Naive thymus-derived CD4-positive, alpha-beta T cell (primary cell): Measurements from ENCODE around the gene PODN. TPM values are rescaled to one million over a fixed set of nuclear protein-coding genes. Genes with fewer than 3 reads are reported as not detected.

Experiments used
- ATAC-seq: fragments of 150-1000 bp; cut with Tn5 transposase; 2 replicates; pipeline ENCODE4 v1.10.0; 2021; ENCODE audit warnings: mild to moderate bottlenecking, moderate library complexity
- CTCF ChIA-PET: fragments of 350-600 bp; sonication (Branson Sonifier 250); formaldehyde crosslinking; loops from one replicate; lab custom pipeline; 2021; ENCODE audit warnings: antibody characterized with exemption; lab: Charles Lee
- POLR2A ChIA-PET: fragments of 350-600 bp; sonication (Branson Sonifier 250); formaldehyde crosslinking; loops from one replicate; lab custom pipeline; 2021; ENCODE audit warnings: antibody characterized with exemption, inconsistent platforms; lab: Charles Lee
- DNase-seq, 9 donors: peaks; one replicate each; pipeline versions ENCODE4 v3.0.0 to v3.0.0-alpha.2; 2020 to 2022; ENCODE audit warnings: mixed read lengths in 1 of 9
- H3K27ac ChIP-seq: one replicate; pipeline ENCODE4 v1.7.0; 2013; ENCODE audit warnings: mild to moderate bottlenecking, low read depth, low read length, moderate library complexity
- H3K27me3 ChIP-seq, 2 donors: one replicate each; pipeline ENCODE4 v1.7.0; 2013; ENCODE audit warnings: low read length in 2 of 2, mild to moderate bottlenecking in 2 of 2, moderate library complexity in 2 of 2; ENCODE audit not compliant: control insufficient read depth in 2 of 2, insufficient read depth in 2 of 2
- H3K36me3 ChIP-seq, 3 experiments: 1 replicate in 2 of 3; 2 replicates in 1 of 3; pipeline ENCODE4 v1.7.0; 2013; ENCODE audit warnings: low read length in 3 of 3, mild to moderate bottlenecking in 3 of 3, moderate library complexity in 1 of 3; ENCODE audit not compliant: insufficient read depth in 3 of 3, control insufficient read depth in 2 of 3
- H3K4me1 ChIP-seq, 2 donors: one replicate each; pipeline ENCODE4 v1.7.0; 2013; ENCODE audit warnings: low read length in 2 of 2, mild to moderate bottlenecking in 2 of 2, moderate library complexity in 1 of 2; ENCODE audit not compliant: control insufficient read depth in 2 of 2, insufficient read depth in 2 of 2
- H3K4me3 ChIP-seq: 2 replicates; pipeline ENCODE4 v1.7.0; 2013; ENCODE audit warnings: mild to moderate bottlenecking, low read length
- H3K9me3 ChIP-seq, 3 experiments: 1 replicate in 2 of 3; 2 replicates in 1 of 3; pipeline ENCODE4 v1.7.0; 2013; ENCODE audit warnings: low read length in 3 of 3; ENCODE audit not compliant: control insufficient read depth in 2 of 3
- H3K27ac Mint-ChIP-seq, 9 donors: one replicate each; pipeline ENCODE4 v1.8.0; 2020 to 2022; ENCODE audit warnings: mixed read lengths in 9 of 9, mild to moderate bottlenecking in 8 of 9, moderate library complexity in 5 of 9, inconsistent platforms in 2 of 9
- H3K27me3 Mint-ChIP-seq, 5 donors: one replicate each; pipeline ENCODE4 v1.8.0; 2021 to 2022; ENCODE audit warnings: mixed read lengths in 5 of 5, mild to moderate bottlenecking in 1 of 5
- H3K36me3 Mint-ChIP-seq, 5 donors: one replicate each; pipeline ENCODE4 v1.8.0; 2020 to 2022; ENCODE audit warnings: mixed read lengths in 5 of 5, mild to moderate bottlenecking in 3 of 5, inconsistent platforms in 1 of 5
- H3K4me1 Mint-ChIP-seq, 7 donors: one replicate each; pipeline ENCODE4 v1.8.0; 2020 to 2022; ENCODE audit warnings: mixed read lengths in 7 of 7, mild to moderate bottlenecking in 3 of 7, inconsistent platforms in 1 of 7
- H3K4me3 Mint-ChIP-seq, 10 donors: one replicate each; pipeline ENCODE4 v1.8.0; 2020 to 2022; ENCODE audit warnings: mild to moderate bottlenecking in 10 of 10, mixed read lengths in 10 of 10, moderate library complexity in 6 of 10, inconsistent platforms in 2 of 10
- H3K9me3 Mint-ChIP-seq, 11 donors: one replicate each; pipeline ENCODE4 v1.8.0; 2020 to 2022; ENCODE audit warnings: mixed read lengths in 11 of 11, mild to moderate bottlenecking in 4 of 11, inconsistent platforms in 1 of 11, moderate library complexity in 1 of 11
- intact Hi-C, 2 donors: fragments of 100-400 bp; cut with micrococcal nuclease; formaldehyde crosslinking; loops; one replicate each; pipeline ENCODE4 v1.15.1; 2023
- polyA plus RNA-seq, 2 donors: library from polyadenylated mRNA; unstranded; fragments of 300-500 nt; fragmentation: Illumina TruSeq; gene quantifications; one replicate each; pipeline ENCODE4 v1.2.3, GENCODE V29; 2021
- total RNA-seq, 6 experiments: library from RNA in 5 of 6; stranded (reverse) in 5 of 6; gene quantifications; 1 replicate in 5 of 6; 2 replicates in 1 of 6; pipeline ENCODE4 v1.2.3 and lab custom pipeline; 2021 to 2026

The PODN gene
- total and polyA plus RNA-seq, 7 experiments from 2014 or later, result 0.88 TPM; not detected in 6

GRCh38 chr1:53048960-53049573 is 12.9 kb upstream of the PODN start:
- ChIA-PET POLR2A (interaction anchor here (0.6 kb wide), 1 partner anchor 1030 kb away, joined by 3 read pairs; no protein-coding TSS in a partner anchor), CTCF (no interaction called here)
- H3K9me3 ChIP-seq, result no peaks in the 10 kb centered on the region
- DNase-seq, result no peak
- Mint-ChIP-seq H3K27ac (no peak overlapping the region), H3K36me3 (peaks cover 7 to 65% (median 33%) of the 10 kb centered on the region in 5 donors), H3K9me3 (no peaks in the 10 kb centered on the region), H3K4me3 (no peak overlapping the region), H3K27me3 (no peaks in the 10 kb centered on the region), H3K4me1 (peaks cover 0 to 12% (median 3%) of the 10 kb centered on the region in 7 donors)
- H3K27ac ChIP-seq, result no peak overlapping the region
- no peak overlapping the region for H3K4me3 ChIP-seq
- peaks cover 6 to 50% (median 12%) of the 10 kb centered on the region in 3 experiments for H3K36me3 ChIP-seq
- ATAC-seq, result no peak
- intact Hi-C loops, result no loop called here
- H3K27me3 ChIP-seq, result no peaks in the 10 kb centered on the region
- no peaks in the 10 kb centered on the region for H3K4me1 ChIP-seq

- H3K27ac ChIP-seq, result no peak overlapping the region
- H3K27me3 ChIP-seq, result no peaks in the 10 kb centered on the region
- H3K4me1 ChIP-seq, result no peaks in the 10 kb centered on the region
- Mint-ChIP-seq H3K27me3 (no peaks in the 10 kb centered on the region), H3K27ac (no peak overlapping the region), H3K9me3 (no peaks in the 10 kb centered on the region), H3K4me3 (no peak overlapping the region), H3K36me3 (peaks cover 8 to 68% (median 37%) of the 10 kb centered on the region in 5 donors), H3K4me1 (peaks cover 0 to 12% (median 3%) of the 10 kb centered on the region in 7 donors)
- no peak for ATAC-seq
- DNase-seq, result no peak
- POLR2A ChIA-PET, result no interaction called here
- no peaks in the 10 kb centered on the region for H3K9me3 ChIP-seq
- intact Hi-C loops, result no loop called here
- peaks cover 6 to 50% (median 12%) of the 10 kb centered on the region in 3 experiments for H3K36me3 ChIP-seq
- H3K4me3 ChIP-seq, result no peak overlapping the region
- CTCF ChIA-PET, result no interaction called here
Observed at GRCh38 chr1:53049574-53049967, 12.4 kb upstream of the PODN start.

DNA sequence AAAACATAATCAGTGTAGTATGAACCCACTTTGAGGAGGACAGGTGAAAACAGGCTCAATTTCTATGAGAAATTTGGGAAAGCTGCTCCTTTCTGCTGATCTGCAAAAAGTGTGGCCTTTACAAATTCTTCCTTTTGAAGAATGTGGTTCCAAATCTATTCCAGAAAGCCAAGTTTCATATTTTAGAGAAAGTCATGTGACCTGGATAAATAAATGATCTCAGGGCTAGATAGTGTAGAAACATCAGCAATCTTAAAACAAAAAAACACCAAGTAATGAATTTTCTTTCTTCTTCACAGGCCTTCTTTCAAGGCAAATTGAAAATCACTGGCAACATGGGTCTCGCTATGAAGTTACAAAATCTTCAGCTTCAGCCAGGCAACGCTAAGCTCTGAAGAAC is 11.7 kb upstream of the PODN start:
- Mint-ChIP-seq H3K36me3 (peaks cover 8 to 67% (median 40%) of the 10 kb centered on the region in 5 donors), H3K4me1 (peaks cover 0 to 12% (median 3%) of the 10 kb centered on the region in 7 donors), H3K4me3 (no peak overlapping the region), H3K27ac (no peak overlapping the region), H3K27me3 (no peaks in the 10 kb centered on the region), H3K9me3 (no peaks in the 10 kb centered on the region)
- H3K9me3 ChIP-seq, result no peaks in the 10 kb centered on the region
- H3K4me3 ChIP-seq, result no peak overlapping the region
- no peaks in the 10 kb centered on the region for H3K4me1 ChIP-seq
- H3K36me3 ChIP-seq, result peaks cover 6 to 50% (median 12%) of the 10 kb centered on the region in 3 experiments
- ATAC-seq (no peak), DNase-seq (no peak)
- intact Hi-C loops, result no loop called here
- H3K27ac ChIP-seq, result no peak overlapping the region
- ChIA-PET POLR2A (no interaction called here), CTCF (no interaction called here)
- H3K27me3 ChIP-seq, result no peaks in the 10 kb centered on the region

DNA sequence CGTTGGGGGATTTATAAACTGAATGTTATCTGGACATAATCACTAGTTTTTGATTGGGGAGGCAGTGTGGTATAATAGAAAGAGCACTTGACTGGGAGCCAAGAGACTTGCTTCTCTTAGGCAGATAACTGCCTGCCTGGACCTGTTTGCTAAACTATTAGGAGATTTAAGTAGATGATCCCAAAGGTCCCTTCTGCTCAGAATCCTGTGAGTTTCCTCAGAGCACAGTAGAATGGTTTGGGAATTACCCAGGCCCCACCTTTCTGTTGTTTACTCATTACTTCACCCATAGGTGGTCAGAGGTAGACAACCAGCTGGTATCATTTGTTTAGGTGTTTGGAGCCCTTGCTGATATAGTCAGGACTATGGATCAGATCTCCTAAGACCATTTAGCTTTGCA is 10.3 kb upstream of the PODN start:
- peaks cover 6 to 48% (median 12%) of the 10 kb centered on the region in 3 experiments for H3K36me3 ChIP-seq
- intact Hi-C loops, result no loop called here
- no peaks in the 10 kb centered on the region for H3K9me3 Mint-ChIP-seq

GRCh38 chr1:53057127-53057526 is 4.9 kb upstream of the PODN start:
- no peaks in the 10 kb centered on the region for H3K9me3 ChIP-seq
- H3K4me3 ChIP-seq, result no peak overlapping the region
- CTCF ChIA-PET, result no interaction called here
- no peak overlapping the region for H3K27ac Mint-ChIP-seq
- intact Hi-C loops, result no loop called here
- ATAC-seq (no peak), DNase-seq (no peak)
- H3K4me1 Mint-ChIP-seq, result peaks cover 0 to 6% (median 3%) of the 10 kb centered on the region in 7 donors
- H3K27ac ChIP-seq, result no peak overlapping the region
- no peaks in the 10 kb centered on the region for H3K9me3 Mint-ChIP-seq
- peaks cover 0 to under 1% of the 10 kb centered on the region in 2 donors for H3K4me1 ChIP-seq
- no peak overlapping the region for H3K4me3 Mint-ChIP-seq
- peaks cover 8 to 32% (median 25%) of the 10 kb centered on the region in 5 donors for H3K36me3 Mint-ChIP-seq
- H3K27me3 Mint-ChIP-seq, result peaks cover 0 to 39% (median 12%) of the 10 kb centered on the region in 5 donors
- no peaks in the 10 kb centered on the region for H3K27me3 ChIP-seq
- POLR2A ChIA-PET, result interaction anchor here (0.7 kb wide), 1 partner anchor 80 kb away, joined by 3 read pairs; no protein-coding TSS in a partner anchor
- H3K36me3 ChIP-seq, result peaks cover 0 to 9% (median 0%) of the 10 kb centered on the region in 3 experiments

More for the DNA sequence above, 10.3 kb upstream of the PODN start:
- ATAC-seq (no peak), DNase-seq (no peak)
- H3K4me3 ChIP-seq, result no peak overlapping the region
- Mint-ChIP-seq H3K36me3 (peaks cover 8 to 59% (median 40%) of the 10 kb centered on the region in 5 donors), H3K4me3 (no peak overlapping the region), H3K4me1 (peaks cover 0 to 11% (median 0%) of the 10 kb centered on the region in 7 donors), H3K27ac (no peak overlapping the region), H3K27me3 (no peaks in the 10 kb centered on the region)
- no peaks in the 10 kb centered on the region for H3K9me3 ChIP-seq
- H3K27me3 ChIP-seq, result no peaks in the 10 kb centered on the region
- ChIA-PET CTCF (no interaction called here), POLR2A (no interaction called here)
- no peaks in the 10 kb centered on the region for H3K4me1 ChIP-seq
- H3K27ac ChIP-seq, result no peak overlapping the region

GRCh38 chr1:53060579-53060978 is 1.4 kb upstream of the PODN start:
- DNase-seq (no peak), ATAC-seq (no peak)
- Mint-ChIP-seq H3K4me1 (peaks cover 0 to 17% (median 12%) of the 10 kb centered on the region in 7 donors), H3K27me3 (peaks cover 15 to 69% (median 34%) of the 10 kb centered on the region in 5 donors), H3K4me3 (peak overlapping the region in 2 of 10 donors; percentile 33 to 60), H3K27ac (no peak overlapping the region), H3K36me3 (no peaks in the 10 kb centered on the region), H3K9me3 (no peaks in the 10 kb centered on the region)
- Histone ChIP-seq H3K27ac (no peak overlapping the region), H3K36me3 (no peaks in the 10 kb centered on the region), H3K4me1 (peaks cover 0 to 9% of the 10 kb centered on the region in 2 donors), H3K9me3 (no peaks in the 10 kb centered on the region), H3K27me3 (peaks cover 0 to 14% of the 10 kb centered on the region in 2 donors), H3K4me3 (no peak overlapping the region)
- POLR2A ChIA-PET, result no interaction called here
- intact Hi-C loops, result no loop called here
- CTCF ChIA-PET, result no interaction called here
